Epithelial cell of esophagus (primary cell): ENCODE results near the gene RGS2.

Experiments used
- DNase-seq: peaks from one replicate; pipeline ENCODE4 v3.0.0; 2010; ENCODE audit warnings: low read depth
- H3K4me3 ChIP-seq: 2 replicates; pipeline ENCODE4 v1.5.1; 2011; ENCODE audit warnings: mild to moderate bottlenecking, low read length, control low read depth
- CTCF ChIP-seq: IDR thresholded peaks from 2 replicates; pipeline ENCODE4 v1.5.1; 2011; ENCODE audit warnings: low read depth, mild to moderate bottlenecking, low read length, control low read depth, inconsistent platforms; ENCODE audit not compliant: insufficient read depth; ENCODE audit errors: missing control alignments

RGS2 gene

GRCh38 chr1:192852001-192852947, 43.4 kb downstream of the RGS2 start:
- TF ChIP-seq CTCF, result no peak
- no peak for DNase-seq
- H3K4me3 ChIP-seq, result no peak overlapping the region

GRCh38 chr1:192858456-192858855, 49.6 kb downstream of the RGS2 start:
- TF ChIP-seq CTCF, result no peak
- no peak overlapping the region for H3K4me3 ChIP-seq
- DNase-seq, result no peak

- TF ChIP-seq CTCF, result no peak
- DNase-seq, result no peak
- H3K4me3 ChIP-seq, result no peak overlapping the region
Measured at GRCh38 chr1:192859808-192860207, 51.0 kb downstream of the RGS2 start.

GRCh38 chr1:192860478-192861185, 51.8 kb downstream of the RGS2 start:
- no peak for TF ChIP-seq CTCF
- DNase-seq, result peak; percentile 52
- no peak overlapping the region for H3K4me3 ChIP-seq

GRCh38 chr1:192861860-192862259, 53.0 kb downstream of the RGS2 start:
- DNase-seq, result peak; percentile 92

More at GRCh38 chr1:192861860-192862259, 53.0 kb downstream of the RGS2 start:
- no peak for TF ChIP-seq CTCF
- H3K4me3 ChIP-seq, result no peak overlapping the region
